Esophagus mucosa (tissue), 1 donor: ENCODE data around the gene LPAR3. TPM values are rescaled to one million over a fixed set of nuclear protein-coding genes. Genes with fewer than 3 reads are reported as not detected.

ENCODE experiments used
- ATAC-seq: fragments of 200-7000 bp; cut with Tn5 transposase; one replicate; pipeline ENCODE4 v1.9.1; 2020
- total RNA-seq: library from RNA; stranded (reverse); gene quantifications from one replicate; pipeline ENCODE4 v1.2.4, GENCODE V29; 2023
- donor health status: DM: yes; HTN: yes; CAD: no.

The LPAR3 gene
- total RNA-seq, 1 donor from 2014 or later: 20.6 TPM

- ATAC-seq: no peak
These were observed 37.0 kb downstream of the LPAR3 start for GRCh38 chr1:84855691-84856630.

- no peak for ATAC-seq
These were observed 37.8 kb downstream of the LPAR3 start for GRCh38 chr1:84855168-84855567.

GRCh38 chr1:84853741-84854721, 39.0 kb downstream of the LPAR3 start:
- ATAC-seq: peak; percentile 97

- ATAC-seq: peak; percentile 39
These were observed 41.2 kb downstream of the LPAR3 start for GRCh38 chr1:84851839-84852238.

GRCh38 chr1:84849357-84849975, 43.5 kb downstream of the LPAR3 start:
- no peak for ATAC-seq

GRCh38 chr1:84847253-84848250, 45.5 kb downstream of the LPAR3 start:
- peak; percentile 81 for ATAC-seq

GRCh38 chr1:84846387-84846786, 46.6 kb downstream of the LPAR3 start:
- no peak for ATAC-seq

GRCh38 chr1:84845357-84845756, 47.6 kb downstream of the LPAR3 start:
- no peak for ATAC-seq

- no peak for ATAC-seq
These were observed 48.9 kb downstream of the LPAR3 start for GRCh38 chr1:84844094-84844493.

- ATAC-seq: peak; percentile 92
These were observed 50.2 kb downstream of the LPAR3 start for GRCh38 chr1:84842748-84843231.

- ATAC-seq: peak; percentile 49
These were observed 51.0 kb downstream of the LPAR3 start for GRCh38 chr1:84841971-84842370.

- ATAC-seq: no peak
These were observed 52.7 kb downstream of the LPAR3 start for GRCh38 chr1:84840346-84840745.

GRCh38 chr1:84839544-84839943, 53.5 kb downstream of the LPAR3 start:
- no peak for ATAC-seq

GRCh38 chr1:84836145-84836544, 56.9 kb downstream of the LPAR3 start:
- ATAC-seq: peak; percentile 42

GRCh38 chr1:84835169-84835568, 57.8 kb downstream of the LPAR3 start:
- ATAC-seq: peak; percentile 76

GRCh38 chr1:84834419-84835064, 58.5 kb downstream of the LPAR3 start:
- ATAC-seq: peak; percentile 91

- no peak for ATAC-seq
These were observed 59.8 kb downstream of the LPAR3 start for GRCh38 chr1:84833194-84833593.

- no peak for ATAC-seq
These were observed 62.9 kb downstream of the LPAR3 start for GRCh38 chr1:84830136-84830535.

GRCh38 chr1:84827976-84828375, 65.0 kb downstream of the LPAR3 start:
- ATAC-seq: no peak

- ATAC-seq: no peak
These were observed 65.5 kb downstream of the LPAR3 start for GRCh38 chr1:84827555-84827954.

GRCh38 chr1:84825161-84825560, 67.8 kb downstream of the LPAR3 start:
- no peak for ATAC-seq
